ENCODE data around the gene RNLS. TPM values are rescaled to one million over a fixed set of nuclear protein-coding genes. Genes with fewer than 3 reads are reported as not detected.

The RNLS gene
- total and polyA plus RNA-seq, 2 of the 8 experiments (the other 6 are each of a cell fraction or from before 2014, with no cell fraction given) = 7.5 to 12.7 TPM

- no peak for TF ChIP-seq TCF12 (IDR thresholded peaks at IDR 0.05; ENCODE audit: low read depth, low read length)
- no peak for TF ChIP-seq CBX8 (IDR thresholded peaks at IDR 0.05; ENCODE audit: borderline replicate concordance, low read depth, low read length)
Measured at GRCh38 chr10:88260329-88261051, 322.6 kb downstream of the RNLS start (continued).
